GM21515 (cell line): ENCODE results near the gene GFRA1.

Experiments
- ATAC-seq: cut with Tn5 transposase; IDR thresholded peaks from one replicate; pipeline ENCODE4 v1.9.1; 2021; ENCODE audit not compliant: unreplicated experiment

Gene GFRA1

DNA sequence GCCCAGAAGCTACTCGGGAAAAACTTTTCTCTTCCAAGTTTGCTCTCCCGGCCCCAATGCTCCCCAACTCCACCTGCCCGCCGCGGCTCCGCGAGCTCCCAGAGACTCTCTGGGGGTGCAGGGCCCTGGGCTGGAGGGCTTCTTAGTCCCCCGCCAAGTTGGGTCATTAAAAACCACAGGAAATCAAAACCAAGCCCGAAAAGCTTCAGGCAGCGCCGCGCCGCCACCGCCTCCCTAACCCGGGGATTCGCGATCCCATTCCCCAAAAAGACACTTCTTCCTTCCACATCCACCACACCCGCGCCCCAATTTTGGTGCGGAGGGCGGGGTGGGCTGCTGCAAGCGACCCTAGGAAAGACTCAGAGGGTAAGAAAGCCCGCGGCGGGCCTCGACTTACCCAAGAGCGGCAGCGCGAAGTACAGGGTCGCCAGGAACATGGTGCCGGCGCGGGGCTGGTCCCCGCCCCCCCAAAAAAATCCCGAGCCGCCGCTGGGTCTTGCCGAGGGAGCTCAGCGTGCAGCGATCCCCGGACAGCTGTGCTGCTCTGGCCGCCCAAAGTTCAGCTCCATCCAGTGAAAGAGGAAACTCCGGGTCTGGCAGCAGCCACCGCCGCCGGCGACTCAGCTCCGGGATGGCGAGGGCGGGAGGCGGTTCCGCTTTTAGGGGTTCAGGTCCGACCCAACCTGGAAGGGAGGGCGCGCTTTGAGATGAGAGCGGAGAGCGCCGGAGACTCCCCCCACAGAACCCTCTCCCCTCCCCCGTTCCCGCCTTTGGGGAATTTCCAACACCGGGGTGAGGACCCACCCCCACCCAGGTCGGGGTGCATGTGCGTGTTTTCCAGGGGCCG is 1.2 kb downstream of the GFRA1 start:
- no peak for ATAC-seq

DNA sequence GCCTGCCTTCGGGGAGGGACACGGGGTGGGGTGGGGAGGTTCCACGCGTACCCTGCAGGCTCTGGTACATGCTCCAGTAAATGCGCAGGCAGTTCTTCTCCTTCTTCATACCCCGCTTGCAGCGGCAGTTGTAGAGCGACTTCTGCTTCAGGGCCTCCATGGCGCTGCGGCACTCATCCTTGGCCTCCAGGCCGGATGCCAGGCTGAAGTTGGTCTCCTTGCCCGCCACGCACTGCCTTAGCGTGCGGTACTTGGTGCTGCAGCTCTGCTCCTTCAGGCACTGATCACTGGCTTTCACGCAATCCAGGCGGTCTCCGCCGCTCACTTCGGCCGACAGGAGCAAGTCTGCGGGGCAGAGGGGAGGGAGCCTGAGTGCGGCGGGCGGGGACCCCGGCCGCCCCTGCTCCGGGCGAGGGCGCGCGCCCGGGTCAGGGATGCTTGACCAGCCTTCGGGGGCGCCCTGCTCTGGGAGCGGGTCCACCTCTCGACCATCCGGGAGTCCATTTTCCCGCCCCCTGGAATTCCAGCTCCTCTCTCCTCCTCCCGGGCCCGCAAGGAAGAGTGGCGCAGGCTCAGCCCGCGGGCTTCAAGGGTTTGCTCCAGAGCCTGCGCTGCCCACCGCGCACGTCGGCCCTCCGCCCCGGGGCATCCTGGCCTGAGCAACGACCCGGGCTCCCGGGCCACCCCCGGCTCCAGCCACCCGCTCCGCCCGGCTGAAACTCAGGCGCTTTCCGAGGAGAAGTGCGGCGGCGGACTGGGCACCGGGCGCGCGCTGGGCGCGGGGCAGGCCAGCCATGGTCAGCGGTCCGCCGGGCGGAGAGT is 2.0 kb downstream of the GFRA1 start:
- no peak for ATAC-seq

DNA sequence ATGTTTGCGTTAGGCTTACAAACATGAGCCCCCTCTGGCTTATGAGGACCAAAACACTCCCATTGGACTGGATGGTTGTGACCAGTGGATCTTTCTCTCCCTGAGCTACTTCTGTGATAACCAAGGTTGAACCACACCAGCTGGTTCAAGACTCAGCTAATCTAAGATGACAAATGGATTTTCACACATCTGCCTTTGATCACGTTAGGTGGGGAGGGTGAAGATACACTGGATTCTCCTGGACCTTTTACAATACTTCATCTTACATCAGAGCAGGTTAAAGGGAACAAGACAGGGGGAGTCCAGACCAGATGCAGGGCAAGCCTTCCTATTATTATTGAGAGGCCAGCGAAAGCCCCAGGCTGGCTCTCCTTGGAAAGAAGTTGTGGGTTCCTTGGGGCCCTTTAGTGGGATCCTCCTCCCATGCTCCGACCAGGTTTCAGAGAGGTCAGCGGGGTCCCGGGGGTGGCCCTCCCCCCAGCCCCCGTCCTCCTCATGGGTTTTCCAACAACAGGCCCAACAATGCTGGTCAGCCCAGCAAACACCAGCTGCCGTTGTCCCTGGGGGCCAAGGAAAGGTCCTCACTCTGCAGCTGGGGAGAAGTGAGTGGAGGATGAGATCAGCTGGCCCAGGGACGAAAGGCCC is 2.8 kb downstream of the GFRA1 start:
- no peak for ATAC-seq

DNA sequence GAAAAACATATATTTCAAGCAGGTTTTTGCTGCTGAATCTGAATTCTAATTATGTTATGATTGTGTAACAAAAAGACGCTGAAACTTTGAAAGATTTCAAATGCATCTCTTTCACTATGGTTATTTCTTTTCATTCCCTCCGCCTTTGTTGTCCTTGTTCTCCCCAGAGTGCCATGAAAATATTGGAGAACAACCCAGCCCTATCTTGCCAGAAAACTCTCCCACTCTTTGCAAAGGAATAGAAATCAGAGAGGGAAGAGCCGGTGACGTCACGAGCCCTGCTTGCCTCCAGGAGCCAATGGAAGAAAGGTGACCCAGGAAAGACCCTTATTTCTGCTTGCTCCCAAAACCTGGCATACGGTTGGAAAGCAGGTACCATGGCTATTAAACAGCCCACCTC is 3.4 kb downstream of the GFRA1 start:
- ATAC-seq = no peak

DNA sequence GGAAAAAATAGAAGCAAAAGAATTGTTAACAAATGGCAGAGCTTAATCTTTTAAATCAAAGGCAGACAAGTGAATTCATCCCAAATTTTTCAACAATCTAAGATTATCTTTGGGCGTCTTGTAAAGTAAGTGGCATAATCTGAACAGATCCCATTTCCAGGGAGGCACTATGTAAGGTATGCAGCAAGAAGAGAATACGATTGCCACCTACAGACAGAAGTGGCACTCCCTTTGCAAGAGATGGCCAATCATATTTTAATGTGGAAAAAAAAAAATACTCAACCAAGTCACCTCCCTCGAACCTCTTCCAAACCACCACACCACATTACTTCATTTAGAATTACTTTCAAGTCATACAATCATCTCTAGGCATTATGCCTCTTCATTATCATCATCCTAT is 4.0 kb downstream of the GFRA1 start:
- ATAC-seq = no peak

DNA sequence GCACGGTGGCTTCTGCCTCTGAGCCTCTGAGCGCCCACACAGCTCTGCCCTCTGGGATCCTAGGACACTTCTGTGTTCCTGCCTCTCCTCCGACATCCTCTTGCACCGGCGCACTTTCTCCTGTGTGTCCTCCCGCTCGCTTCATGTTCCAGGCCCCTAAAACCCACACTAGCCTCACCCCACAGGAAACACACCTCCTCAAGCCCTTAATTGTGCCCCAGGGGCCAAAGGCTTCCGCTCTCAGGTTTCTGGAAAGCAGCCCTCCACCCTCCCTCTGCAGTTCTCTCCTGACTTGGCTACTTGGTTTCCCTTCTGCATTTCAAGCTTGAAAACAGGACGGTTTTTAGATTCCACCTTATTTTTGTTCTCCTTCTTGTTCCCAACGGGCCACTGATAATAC is 7.3 kb downstream of the GFRA1 start:
- no peak for ATAC-seq

DNA sequence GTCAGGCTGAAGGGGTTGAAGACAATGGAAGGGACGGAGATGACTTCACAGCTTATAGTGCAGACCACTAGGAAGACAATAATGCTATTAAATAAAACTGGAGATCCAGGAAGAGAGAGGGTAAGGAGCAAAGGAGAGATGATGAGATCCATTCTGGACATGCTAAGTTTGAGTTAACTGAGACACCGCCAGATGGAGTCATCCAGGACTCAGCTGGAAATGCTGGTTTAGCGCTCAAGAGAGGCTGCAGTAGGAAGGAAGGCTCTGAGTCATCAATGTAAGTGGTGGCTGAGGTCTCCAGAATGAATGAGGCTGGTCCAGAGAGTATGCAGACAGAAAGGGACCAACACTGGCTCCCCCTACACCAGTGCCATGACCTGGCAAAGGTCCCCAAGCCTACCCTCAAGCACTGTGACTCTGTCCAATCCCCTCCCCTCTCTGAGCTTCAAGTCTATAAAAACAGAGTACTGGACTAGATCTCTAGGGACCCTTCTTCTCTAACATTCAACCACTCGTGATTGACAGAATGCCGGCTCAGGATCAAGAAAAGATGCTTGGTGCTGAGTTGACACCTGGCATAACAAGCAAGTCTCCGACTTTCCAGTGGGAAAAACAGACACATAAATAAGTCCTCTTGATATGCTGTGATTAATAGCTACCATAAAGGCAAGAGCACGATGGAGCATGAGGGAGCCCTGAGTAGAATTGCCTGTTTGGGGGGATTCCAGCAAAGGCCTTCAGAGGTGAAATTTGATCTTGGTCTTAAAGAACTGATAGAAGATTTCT is 8.9 kb downstream of the GFRA1 start:
- ATAC-seq = no peak

DNA sequence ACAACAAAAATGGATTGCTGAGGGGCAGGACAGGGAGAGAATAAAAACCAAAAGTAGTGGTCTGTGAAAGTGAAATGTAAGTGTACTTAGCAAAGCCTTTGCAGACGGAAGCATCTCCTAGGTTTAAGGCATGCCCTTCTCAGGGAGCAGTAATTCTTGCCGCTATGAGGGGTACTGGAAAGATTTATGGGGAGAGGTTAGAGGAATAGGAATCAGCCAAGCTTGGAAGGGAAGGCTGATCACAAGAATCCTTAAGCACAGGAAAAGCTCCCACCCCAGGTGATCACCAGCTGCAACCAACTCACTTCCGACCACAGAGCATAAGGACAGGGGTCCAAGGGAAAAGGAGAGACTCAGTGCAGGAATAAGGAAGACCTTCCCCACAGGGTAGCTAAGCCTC is 10.3 kb downstream of the GFRA1 start:
- ATAC-seq = no peak

DNA sequence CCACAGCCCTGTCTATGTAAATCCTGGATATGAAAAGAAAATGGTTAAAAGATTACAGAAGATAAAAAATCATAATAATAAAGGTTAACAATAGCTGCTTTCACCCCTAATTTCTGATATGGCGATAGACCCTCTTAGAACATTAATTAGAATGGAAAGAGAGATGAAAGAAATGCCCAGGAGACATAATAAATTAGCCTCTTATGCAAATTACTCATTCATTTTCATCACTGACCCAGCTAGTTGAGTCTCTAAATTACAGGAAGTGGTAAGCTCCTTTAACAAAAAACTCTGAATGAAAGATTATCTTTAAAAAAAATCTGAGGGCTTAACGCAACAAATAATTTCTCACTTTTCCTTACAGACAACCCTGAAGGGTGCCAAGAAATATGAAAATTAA is 12.4 kb downstream of the GFRA1 start:
- no peak for ATAC-seq

DNA sequence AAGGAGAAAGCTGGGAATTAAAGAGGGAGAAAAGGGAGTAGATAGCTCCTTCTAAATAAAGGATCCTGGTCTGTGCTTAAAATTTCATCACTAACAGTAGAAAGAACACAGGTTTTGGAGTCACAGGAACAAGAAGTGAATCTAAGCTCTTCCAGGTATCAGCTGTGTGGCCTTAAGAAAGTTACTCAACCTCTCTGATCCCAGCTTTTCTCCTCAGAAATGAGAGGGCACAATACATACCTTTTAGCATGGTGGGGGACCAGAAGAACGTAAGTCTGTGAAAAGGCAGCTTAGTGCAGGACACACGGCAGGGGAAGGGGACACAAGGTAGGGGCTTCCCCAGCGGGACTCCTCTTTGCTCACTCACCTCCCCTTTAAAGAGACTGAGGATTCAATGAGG is 13.4 kb downstream of the GFRA1 start:
- no peak for ATAC-seq

DNA sequence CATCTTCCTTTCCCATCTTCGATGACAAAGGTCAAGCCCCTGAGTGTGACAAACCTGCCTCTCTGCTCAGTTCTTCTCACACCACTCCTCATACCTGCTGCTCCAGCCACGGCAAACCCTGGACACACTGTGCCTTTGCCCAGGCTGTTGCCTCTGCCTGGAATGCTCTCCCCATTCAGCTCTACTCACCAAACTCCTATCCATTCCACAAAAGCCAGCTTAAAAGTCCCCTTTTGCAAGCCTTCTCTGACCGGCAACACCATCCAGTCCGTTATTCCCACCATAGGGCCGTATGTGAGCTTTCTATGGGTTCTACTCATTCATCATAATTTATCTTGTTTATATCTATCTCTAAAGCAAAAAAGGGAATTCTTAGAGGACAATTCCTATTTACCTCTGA is 15.2 kb downstream of the GFRA1 start:
- ATAC-seq = no peak

DNA sequence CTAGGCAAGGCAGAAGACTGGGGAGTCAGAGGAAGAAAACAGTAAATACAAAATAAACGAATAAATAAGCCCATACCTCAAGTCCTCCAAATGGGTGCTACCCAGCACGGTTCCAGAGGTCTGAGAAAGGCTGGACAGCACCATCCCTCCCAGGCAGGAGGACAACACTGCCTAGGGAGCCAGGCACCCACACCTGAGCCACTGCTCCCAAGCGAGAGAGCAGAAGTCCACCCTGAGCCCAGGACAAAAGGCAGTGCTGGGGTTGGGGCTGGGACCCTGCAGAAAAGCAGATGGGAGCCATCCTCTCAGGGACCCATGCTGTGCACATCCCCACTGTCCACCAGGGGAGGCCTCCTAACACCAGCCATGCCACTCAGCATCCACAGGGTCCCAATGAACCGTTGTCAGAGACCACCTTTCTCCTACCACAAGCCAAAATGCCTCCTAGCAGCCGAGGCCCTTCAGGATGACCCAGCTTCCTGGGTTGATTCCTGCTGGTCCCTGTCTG is 16.2 kb downstream of the GFRA1 start:
- no peak for ATAC-seq

DNA sequence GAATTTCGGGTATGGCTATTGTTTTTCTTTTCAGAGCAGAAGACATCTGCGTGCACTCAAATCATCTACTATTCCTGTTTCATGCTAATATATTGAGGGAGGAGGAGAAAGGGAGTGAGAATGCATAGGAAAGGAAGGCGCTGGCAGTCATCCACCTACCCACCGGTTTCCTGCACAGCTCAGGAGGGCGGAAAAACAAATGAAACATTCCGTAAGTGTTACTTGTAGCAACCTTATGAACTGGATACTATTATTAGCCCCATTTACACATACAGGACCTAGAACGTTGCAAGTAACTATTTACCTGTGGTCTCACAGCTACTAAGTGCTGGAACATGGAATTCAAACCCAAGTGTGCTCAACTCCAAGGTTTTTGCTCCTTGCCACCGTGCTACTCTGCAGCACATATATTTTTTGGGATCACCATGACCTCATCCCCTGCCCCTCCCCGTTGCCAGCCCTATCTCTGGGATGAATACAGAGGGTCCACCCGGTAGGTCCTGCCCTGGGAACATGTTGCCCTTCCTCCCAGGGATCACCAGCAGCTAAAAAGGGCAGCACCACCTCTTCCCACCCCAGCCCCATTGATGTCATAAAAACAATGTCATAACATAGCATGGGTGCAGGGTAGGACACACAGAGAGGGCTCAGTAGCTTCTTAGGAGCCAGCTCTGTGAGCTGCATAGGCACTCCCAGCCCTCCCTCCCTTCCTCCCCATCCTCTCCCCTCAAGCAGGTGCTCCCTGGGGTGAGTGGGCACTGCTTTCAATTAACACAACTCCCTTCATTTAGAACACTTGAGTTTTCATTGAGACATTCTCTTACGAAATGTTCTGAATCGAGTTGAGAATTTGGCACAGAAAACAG is 16.9 kb downstream of the GFRA1 start:
- ATAC-seq = no peak

DNA sequence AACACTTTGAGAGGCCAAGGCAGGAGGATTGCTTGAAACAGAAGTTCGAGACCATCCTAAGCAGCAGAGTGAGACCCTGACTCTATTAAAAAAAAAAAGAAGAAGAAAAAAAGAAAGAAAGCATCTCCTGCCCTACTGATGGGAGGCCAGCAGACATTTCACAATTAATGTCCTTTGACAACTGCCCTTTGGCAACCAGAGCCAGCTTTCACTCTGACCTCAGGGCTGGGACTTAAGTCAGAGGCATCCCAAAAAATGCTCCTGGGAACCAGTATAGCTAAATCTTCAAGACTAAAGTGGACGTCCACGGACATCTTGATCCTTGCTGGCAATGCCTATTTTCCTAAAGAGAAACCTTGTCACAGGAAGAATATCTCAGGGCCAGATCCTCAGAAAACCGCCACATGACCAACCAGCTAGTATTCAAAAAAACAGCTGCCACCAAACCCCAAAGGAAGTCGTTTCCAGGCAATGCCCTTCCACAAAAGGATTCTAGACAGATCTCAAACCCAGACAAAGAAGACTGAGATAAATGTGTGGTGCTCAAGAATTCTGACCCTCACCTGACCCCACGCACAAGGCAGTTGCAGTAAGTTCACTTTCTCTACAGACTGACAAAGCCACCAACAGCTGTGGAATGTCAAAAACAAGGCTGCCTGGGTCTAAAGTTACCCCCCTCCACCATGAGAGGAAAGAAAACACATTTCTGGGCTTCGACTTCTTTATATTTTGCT is 18.4 kb downstream of the GFRA1 start:
- ATAC-seq = no peak

DNA sequence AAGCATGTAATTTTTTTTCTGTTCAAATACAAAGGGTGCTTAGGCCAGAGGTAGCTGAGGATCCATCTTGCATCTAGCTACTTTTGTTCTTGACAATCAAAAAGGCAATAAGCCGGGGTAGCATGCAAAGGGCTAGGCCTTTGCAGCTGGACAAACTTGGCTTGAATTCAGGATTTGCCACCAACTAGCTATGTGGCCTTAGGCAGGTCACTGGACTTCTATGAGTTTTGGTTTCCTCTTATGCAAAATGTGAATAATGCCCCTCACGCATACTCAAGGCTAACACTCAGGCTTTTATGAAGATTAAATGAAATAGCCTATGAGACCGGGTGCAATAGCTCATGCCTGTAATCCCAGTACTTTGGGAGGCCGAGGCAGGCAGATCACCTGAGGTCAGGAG is 19.3 kb downstream of the GFRA1 start:
- ATAC-seq = no peak

DNA sequence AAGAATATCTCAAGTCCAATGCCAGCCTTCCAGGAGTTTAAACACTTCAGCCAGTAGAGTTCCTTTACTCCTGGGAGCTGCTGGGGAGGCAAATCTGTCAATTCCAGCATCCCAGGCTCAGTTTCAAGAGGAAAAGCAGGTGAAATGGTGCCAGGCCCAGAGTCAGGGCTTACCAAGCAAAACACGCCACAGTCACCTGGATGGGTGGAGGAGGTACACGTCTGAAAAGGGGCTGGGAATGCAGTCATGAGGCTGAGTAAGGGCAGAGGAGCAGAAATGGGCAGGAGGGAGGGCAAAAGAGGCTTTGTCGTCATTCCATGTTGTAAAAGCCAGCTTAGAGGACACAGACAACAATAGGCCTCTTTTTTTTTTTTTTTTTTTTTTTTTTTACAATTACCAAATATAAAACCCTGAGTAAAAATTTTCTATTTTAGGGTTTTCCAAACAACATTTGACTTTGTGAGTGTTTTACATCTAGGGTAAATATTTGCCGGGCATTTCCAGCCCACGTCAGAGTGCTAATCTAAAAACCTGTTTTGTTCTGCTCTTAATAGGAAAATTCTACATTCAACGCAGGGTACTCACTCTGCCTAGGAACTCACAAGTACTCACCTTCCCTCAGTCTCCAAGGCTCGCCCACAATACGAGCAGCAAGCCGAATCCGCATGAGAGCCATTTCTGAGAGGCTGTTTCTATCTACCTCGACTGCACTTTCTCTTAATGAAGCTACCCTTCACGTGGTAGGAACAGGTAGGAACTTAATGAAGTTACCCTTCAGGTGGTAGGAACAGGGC is 21.2 kb downstream of the GFRA1 start:
- no peak for ATAC-seq

DNA sequence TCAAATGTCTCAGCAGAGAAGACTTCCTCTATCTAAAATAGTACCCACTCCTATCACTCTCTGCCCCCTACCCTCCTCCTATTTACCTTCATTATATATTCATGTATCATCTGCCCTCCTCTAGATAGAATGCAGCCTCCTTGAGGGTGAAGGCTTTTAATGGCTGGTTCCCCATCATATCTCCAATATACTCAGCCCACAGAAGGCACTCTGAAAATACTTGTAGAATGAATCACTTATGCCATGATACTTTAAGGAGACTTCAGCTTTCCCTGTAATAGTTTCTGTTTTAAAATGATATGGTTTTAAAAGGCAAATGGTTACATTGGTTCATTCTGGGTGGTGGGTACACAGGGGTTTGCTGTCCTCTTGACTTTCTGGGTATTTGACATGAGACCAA is 25.3 kb downstream of the GFRA1 start:
- no peak for ATAC-seq

DNA sequence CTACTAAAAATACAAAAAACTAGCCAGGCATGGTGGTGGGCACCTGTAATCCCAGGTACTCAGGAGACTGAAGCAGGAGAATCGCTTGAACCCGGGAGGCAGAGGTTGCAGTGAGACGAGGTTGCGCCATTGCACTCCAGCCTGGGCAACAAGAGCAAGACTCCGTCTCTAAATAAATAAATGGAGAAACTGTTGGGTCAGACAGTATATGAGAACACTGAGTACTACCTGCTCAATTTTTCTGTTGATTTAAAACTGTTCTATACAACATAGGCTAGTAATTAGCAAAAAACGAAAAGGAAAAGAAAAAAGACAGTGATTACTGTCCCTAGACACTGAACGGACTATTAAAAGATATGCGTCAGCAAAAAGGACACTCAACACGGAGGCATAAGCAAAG is 26.7 kb downstream of the GFRA1 start:
- no peak for ATAC-seq
